Hepatocyte (in vitro differentiated cells): Measurements from ENCODE around the gene TPM2.

Source experiments
- EZH2 ChIP-seq: fragments of 200-600 bp; sonication (generic); IDR thresholded peaks from 2 replicates; pipeline ENCODE4 v1.6.1; 2016; ENCODE audit warnings: antibody characterized with exemption, mild to moderate bottlenecking, borderline replicate concordance
- EZH2phosphoT487 ChIP-seq: fragments of 200-600 bp; sonication (generic); IDR thresholded peaks from one replicate; pipeline ENCODE4 v1.6.1; 2018; ENCODE audit warnings: antibody characterized with exemption, mild to moderate bottlenecking, low read depth, moderate library complexity; ENCODE audit not compliant: unreplicated experiment, severe bottlenecking
- TF ChIP-seq, protein P1 (sequence below): fragments of 200-600 bp; sonication (generic); IDR thresholded peaks from 2 replicates; pipeline ENCODE4 v1.5.1; 2016; ENCODE audit warnings: antibody characterized with exemption, mild to moderate bottlenecking; ENCODE audit not compliant: poor library complexity

DNA sequence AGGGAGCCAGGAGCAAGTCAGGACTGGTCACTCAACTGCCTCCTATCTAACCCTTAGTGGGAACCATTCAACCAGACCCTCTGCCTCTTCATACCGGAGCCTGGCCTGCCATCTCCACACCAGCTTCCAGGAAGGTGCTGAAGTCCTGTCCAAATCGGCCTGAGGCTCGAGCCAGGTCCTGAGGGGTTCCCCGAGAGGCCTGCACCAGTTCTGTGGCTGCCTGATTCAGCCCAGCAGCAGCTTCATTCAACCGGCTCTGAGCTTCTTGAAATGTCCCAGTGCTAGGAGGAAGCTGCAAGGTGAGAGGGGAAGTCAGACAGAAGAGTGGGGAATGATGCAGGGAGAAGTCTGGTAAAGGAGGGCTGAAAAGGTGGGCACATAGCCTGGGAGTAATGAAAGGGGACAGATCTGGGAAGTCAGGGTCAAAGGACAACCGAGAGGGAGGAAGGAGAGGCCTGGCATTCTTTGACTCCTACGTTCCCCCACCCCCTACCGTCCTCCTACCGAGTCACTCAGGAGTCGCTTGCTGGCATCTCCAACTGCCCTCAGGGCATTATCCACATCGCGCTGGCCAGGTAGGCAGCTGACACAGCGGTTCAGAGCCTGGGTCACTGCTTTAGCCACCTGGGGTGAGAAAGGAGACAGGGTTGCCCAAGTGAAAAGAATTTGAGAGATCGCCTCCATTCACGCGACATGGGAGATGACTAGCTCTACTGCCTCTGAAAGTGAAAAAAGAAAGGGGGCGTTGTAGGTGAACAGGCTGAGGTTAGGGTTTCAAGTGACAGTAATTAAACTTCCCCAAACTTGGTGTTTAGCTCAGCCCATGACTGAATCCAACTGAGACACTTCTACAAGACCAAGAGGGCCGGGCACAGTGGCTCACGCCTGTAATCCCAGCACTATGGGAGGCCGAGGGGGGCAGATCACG, 22.0 kb upstream of the TPM2 start:
- TF ChIP-seq, protein P1, sequence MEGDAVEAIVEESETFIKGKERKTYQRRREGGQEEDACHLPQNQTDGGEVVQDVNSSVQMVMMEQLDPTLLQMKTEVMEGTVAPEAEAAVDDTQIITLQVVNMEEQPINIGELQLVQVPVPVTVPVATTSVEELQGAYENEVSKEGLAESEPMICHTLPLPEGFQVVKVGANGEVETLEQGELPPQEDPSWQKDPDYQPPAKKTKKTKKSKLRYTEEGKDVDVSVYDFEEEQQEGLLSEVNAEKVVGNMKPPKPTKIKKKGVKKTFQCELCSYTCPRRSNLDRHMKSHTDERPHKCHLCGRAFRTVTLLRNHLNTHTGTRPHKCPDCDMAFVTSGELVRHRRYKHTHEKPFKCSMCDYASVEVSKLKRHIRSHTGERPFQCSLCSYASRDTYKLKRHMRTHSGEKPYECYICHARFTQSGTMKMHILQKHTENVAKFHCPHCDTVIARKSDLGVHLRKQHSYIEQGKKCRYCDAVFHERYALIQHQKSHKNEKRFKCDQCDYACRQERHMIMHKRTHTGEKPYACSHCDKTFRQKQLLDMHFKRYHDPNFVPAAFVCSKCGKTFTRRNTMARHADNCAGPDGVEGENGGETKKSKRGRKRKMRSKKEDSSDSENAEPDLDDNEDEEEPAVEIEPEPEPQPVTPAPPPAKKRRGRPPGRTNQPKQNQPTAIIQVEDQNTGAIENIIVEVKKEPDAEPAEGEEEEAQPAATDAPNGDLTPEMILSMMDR: no peak
- TF ChIP-seq EZH2phosphoT487: no peak
- TF ChIP-seq EZH2: no peak
